Midbrain (tissue), 1 donor: Measurements from ENCODE around the gene PNKP.

Source experiments
- DNase-seq: peaks from one replicate; lab custom pipeline; 2025; lab: John Stamatoyannopoulos, UW

Gene PNKP

DNA sequence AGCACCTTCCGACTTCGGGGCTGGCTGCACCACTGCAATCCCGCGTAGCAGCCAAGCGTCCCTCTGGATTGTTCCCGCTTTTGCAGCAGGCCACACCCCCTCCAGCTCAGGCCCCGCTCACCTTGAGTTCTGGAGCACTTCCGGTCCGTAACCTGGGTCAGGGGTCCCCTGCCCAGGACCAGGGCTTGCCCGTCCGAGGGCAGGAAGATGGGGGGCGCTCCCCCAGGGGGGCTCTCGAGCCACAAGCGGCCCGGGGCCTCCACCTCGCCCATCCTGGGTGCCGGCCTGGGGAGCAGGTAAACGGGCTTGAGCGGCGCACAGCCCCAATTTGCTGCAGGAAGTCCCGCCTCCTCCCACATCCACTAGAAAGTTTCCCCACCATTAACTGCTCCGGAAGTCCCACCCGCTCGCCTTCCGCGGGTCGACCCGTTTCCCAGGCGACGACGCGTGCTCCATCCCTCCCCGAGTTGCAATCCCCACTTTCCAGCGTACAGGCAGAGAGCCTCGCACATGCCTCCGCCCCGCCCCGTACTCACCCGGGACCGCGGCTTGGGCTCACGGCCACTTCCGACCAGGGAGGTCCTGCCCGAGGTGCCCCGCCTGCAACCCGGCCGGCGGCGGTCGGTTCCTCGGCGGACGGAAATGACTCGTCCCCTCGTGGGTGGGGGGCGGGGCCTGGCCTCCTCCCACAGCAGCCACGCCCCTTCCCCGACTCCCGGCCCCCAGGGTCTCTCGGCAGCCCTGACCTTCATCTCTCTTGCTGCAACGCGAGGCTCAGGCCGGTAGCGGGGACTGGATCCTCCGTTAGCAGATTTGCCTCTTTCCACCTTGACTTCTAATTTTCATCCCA lies at the start of gene PNKP:
PNKP (minus strand) TSS at position 644 of the 850 bp plus-strand sequence; CDS start at position 272, 372 bp downstream.
- DNase-seq: peak; percentile 95

DNA sequence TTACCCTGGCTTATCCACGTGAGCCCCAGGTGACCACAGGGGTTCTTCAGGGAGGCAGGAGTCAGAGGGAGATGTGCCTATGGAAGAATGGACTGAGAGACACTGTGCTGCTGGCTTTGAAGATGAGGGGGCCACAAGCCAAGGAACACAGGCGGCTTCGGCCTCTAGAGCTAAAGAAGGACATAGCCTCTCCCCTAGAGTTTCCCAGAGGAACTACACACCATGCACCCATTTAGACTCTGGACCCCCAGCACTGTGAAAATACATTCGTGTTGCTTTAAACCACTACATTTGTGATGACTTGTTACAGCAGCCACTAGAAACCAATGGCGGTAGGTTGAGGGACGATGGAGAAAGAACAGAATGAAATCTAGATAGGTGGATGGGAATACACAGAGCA lies 47.9 kb upstream of the PNKP start:
- DNase-seq: no peak

DNA sequence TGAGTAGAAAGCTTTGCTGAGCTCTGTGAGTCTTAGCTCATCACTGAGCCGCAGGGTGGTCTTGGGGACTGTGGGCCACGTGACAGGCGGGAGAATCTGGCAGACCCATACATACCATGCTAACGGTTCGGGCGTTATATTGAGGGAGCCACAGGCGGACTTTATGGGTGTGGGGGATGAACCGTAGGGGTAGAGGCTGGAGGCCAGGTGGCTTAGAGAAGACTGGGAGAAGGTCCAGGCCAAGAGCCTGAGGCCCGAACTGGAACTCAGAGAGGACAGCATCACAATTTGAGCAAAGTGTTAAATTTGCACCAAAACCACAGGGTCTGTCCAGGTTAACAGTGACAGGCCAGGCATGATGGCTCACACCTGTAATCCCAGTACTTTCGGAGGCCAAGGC lies 46.3 kb upstream of the PNKP start:
- DNase-seq: no peak

DNA sequence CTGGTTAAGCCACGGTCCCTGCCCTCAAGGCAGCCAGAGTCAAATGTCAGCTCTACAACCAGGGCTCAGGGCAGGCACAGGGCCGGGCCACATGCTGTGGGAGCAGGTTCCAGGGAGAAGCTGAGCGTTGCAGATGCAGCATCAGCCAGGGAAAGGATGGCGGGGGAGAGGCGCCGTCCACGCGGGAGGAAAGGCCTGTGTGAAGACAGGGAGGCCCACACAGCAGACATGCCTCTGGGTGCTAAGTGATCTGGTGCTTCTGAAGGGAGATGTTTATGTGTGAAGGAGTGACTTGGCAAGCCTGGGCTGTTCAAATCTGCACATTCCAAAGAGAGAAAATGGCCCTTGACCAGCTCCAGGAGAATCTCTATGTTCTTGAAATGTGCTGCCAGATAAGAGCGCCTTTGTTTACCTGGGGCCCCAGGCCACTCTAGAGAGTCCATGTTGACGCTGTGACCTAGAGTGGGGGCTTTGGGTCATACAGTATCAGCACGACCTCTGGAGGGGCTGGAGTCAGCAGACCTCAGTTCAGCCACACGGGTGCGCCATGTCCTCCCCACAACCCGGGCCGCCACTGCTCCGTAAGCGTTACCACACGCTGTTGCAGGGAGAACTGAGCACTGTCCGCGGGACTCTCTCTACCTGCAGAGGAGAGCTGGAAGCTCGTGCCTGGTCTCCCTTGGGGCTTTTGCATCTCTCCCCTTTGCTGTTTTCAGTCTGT lies 45.7 kb upstream of the PNKP start:
- DNase-seq: no peak

DNA sequence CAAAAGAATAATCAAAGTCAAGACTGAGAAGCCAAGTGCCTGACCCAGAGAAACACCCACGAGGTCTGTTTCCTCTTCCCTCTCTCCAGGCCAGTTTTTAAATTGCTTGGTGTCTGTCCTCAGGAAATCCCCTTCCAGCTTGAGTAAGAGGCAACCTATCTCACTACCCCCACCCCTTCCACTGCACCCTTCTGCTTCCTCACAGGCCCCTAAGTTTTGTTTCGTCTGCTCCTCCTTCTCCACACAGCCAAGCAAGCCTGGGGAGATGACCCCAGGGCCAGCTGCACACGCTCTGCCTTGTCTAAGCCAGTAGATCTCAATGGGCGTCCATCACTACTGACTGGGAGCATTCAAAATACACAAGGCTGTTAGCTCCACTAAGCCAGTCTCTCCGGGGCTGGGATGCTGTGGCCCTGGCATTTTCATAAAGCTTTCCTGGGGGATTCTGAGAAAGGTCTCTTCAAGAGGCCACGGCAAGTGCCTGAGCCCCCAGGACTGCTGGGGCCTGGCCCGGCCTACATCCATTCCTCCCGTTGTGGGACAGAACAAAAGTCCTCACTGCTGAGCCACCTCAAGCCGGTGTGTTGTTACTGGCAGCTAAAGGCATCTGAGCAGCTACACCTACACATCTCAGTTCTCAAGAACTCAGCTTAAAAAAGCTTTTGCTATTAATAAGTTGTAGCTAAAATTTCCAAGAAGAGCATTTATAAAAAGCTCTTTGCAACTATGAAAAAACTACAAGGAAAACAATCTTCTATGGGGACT lies 44.2 kb upstream of the PNKP start:
- DNase-seq: peak; percentile 16

DNA sequence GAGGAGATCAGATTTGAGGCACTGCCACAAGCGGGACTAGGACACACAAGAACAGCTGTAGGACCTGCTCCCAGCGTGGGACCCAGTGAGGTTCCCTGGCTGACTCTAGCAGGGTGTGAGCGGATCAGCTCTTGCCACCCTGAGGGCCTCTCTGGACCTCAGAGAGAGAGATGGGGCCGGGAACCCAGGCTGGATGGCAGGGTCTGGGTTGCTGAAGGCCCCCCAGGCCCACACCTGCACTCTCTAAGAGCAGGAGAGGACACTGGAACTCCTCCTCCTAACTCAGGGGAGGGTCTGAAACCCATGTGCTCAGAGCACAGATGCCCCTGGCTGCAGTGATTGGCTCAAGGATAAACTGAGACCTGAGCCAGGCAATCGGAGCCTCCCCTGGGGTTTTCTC lies 42.8 kb upstream of the PNKP start:
- DNase-seq: no peak

DNA sequence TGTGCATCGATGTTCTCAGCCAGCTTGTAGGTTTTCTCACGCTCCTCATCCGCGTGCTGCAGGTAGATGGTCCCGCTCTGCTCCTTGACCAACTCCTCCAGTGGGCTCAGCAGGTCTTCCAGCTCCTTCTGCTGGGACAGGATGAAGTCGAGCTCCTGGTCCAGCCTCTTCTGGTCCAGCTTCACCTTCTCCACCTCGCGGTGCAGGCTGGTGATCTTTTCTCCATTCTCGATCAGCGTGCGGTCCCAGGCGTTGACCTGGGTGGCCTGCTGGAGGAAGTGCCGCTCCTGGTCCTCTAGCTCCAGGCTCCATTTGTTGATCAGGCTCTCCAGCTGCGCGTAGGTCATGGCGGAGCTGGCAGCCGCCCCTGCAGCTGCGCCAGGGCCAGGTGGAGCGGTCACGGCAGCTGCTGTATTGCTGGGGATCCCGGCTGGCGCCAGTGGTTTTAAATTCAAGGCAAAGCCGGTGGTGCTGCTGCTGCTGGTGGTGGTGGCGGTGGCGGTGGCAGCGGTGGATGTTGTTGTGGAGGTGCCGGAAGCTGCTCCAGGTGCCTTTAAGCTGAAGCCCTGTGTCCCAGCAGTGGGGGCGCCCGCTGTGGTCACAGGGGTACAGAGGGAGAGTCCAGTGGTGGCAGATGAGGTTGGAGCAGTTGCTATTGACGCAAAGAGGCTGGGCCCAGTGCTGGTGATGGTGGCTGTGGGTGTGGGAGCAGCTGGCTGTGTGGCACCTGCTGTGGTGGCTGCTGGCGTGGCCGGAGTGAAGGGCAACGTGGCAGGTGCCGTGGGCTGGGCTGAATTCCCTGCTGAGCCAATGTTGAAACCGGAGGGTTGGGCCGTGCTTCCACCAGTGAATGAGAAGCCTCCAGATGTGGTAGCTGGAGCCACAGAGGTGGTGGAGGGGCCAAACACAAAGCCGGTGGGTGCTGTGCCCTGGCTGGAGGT lies 41.4 kb upstream of the PNKP start:
- DNase-seq: no peak

DNA sequence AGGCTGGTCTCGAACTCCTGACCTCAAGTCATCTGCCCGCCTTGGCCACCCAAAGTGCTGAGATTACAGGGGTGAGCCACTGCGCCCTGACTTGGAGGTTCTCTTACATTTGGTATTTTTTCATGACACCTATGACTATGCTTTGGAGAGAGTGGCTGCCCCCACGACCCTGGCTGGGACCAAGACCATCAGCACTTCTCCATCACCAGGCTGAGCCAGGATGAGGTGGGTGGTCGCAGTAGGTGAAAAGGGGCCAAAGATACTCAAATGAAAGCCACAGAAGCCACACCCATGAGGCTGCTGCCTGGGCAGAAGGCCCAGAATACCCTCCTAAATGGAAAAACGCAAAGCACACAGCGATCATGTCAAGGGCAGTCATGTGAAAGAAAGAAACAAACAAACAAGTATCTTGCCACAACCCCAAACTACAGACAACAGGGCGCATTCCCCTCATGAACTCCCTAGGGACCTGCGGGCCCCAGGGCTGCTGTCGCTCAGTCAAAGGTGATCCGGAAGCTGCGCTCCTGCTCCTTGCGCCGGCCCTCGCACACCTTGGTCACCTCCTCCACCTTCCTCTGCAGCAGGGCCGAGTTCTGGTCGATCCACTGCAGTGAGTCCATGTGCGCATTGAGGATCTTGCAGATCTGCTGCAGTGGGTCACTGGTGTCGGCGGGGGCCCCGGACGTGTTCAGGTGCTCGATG lies 40.5 kb upstream of the PNKP start:
- DNase-seq: no peak

DNA sequence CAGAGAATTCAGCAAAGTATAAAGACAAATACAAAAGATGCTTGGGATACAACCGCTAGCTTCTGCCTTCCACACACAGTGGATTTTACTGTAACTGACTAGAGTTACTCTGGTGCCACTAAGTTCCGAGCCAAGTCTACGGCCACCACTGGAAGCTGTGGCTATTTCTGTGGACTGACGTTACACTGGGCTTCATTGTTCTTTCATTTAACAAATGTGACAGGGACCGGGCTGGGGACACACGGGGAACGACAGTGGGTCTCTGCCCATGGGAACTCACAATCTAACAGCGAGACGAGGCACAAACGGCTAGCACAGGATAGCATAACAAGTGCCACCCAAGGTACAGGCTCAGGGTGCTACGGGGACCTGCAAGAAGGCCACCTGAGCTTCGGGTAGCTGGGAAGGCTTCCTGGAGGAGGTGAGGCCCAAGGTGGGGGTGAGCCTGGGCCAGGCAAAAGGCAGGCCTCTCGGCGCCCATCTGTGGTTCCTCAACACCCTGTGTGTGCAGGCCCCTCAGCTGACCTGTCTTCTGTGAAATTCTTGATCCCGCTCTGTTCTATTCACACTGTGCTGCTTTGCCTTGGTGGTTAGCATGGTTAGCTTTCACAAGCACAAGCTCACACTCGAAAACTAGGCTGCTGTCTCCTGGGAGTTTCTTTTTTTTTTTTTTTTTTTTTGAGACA lies 39.6 kb upstream of the PNKP start:
- DNase-seq: peak; percentile 38

DNA sequence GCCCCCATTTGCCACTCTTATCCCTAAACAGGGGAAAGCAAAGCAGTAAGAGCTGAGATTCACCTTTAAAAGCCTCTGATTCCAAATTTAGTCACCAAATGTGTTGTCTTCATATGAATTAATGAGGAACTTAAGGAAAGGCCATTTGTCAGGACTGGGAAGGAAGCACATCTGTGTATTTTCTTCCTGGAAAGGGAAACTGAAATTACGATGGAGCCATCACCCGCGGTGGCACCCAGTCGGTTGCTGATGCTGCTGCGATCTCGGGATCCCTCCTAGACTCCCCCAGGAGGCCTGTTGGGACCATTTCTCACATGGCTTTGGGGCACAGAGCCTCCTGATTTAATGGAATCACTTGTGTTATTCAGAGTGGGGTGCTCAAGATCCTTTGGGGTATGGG lies 36.8 kb upstream of the PNKP start:
- DNase-seq: no peak

DNA sequence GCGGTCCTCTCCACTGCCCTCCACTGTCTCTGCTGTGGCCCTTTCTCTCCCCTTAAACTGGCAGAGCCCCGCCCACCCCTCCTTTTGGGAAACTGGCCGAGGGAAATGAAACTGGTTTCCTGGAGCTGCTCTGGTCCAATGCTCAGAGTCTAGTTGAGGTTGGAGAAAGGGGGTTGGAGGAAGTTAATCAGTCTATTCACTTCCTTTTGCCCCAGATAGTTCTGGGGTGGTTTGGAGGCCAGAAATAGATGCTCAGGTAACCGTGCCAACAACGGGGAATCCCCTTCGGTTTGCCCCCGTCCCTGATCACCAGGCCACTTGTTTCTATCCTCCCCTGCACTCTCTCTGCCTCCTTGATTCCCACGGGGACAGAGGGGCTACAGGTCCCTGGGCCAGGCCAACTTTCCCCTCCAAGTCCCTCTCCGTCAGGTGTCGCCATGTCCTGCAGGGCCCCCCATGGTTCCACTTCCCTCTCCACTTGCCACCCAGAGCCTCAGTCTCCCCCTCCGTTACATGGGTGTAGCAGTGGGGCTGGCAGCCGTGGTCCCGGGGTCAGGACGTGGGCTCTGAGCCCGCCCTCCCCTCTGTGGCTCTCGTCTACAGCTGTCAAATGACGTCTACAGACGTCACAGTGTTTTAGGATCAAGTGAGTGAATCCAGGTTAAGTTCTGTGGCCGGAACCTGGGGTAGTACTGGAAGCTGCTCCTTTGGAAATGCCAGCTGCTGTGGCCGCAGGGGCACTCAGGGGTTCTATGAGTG lies 29.7 kb upstream of the PNKP start, which contains the start of gene IL4I1:
IL4I1 (minus strand) TSS at position 25 of the 759 bp plus-strand sequence. CDS start 727 bp downstream, outside the sequence.
- DNase-seq: peak; percentile 8

DNA sequence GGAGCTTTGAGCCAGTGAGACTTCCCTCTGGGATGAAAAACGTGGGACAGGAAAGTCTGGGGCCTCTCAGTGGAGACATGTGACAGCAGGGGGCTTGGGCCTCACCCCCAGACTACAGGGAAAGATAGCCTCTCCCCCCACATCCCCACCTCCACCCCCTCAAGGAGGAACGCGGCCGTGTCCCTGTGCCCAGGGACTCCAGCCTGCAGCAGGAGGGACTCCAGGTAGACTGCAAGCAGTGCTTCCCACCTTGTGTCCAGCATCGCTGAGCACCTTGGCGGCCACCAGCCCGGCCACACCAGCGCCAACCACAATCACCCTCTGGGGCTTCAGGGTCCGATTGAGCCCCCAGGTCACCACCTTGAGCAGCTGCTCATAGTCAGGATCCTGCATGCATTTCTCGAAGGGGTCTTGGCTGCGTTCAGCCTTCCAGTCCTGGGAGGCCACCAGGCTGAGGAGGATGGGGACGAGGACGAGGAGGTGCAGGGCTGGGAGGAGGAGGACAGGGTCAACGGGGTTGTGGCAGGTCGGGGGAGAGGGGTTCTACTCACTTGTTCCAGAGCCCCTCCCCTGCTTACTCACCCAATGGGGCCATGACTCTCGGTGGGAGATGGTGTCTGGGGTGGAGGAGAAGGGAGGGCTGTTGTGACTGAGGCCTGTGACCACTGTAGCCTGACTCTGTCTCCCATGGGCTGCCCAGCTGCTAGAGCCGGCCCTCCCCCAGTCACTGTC lies 28.4 kb upstream of the PNKP start:
- no peak for DNase-seq

DNA sequence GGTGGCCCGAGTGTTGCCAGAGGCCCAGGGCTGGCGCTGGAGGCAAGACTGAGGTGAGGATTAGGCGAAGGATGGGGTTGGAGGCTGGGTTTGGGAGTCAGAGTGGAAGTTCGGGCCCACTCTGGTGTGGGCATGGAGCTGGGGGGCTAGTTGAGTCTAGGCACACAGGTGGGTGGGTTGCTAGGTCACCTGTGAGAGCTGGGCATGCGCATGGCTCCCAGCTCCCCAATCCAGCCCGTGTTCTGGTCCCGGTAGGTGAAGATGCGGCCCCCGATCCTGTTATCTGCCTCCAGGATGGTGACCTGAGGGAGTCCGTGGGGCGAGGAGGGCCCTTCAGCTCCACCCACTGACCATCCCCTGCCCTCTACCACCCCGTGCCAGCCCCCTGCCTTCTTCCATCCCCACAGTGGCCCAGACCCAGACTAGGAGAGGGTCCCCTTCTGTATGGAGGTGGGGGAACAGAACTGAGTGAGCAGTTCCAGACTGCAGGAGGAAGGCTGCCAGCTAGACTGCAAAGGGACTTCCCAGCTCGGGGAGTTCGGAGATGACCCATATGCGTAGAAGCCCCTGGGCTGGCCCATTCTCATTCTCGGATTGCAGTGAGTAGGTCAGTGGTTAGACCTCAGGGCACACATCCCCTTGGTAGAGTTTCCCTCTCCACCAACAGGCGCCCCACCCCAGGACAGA lies 27.6 kb upstream of the PNKP start:
- DNase-seq: no peak

DNA sequence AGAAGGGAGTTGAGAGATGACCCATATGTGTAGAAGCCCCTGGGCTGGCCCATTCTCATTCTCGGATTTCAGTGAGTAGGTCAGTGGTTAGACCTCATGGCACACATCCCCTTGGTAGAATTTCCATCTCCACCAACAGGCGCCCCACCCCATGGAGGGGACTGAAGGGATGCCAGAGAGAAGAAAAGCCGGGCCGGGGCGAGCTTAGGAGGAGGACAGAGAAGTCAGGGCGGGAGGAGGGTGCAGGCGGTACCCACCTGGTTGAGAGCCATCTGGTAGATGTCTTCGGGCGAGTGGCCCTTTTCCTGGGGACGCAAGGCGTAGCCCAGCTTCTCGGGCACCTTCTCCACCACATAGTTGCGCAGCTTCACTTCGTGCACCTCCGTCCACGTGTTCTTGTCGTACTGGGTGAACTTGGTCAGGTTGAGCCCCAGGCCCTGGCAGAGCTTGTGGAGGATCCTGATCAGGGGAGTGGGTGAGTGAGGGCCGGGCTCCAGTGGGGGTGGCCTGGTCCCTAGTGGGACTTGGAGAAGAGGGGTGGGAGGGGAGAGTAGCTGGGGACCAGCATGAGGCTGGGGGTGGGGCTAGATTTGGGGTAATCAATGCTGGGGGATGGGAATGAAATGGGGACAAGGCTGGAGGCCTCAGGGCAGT lies 26.8 kb upstream of the PNKP start:
- DNase-seq: no peak

DNA sequence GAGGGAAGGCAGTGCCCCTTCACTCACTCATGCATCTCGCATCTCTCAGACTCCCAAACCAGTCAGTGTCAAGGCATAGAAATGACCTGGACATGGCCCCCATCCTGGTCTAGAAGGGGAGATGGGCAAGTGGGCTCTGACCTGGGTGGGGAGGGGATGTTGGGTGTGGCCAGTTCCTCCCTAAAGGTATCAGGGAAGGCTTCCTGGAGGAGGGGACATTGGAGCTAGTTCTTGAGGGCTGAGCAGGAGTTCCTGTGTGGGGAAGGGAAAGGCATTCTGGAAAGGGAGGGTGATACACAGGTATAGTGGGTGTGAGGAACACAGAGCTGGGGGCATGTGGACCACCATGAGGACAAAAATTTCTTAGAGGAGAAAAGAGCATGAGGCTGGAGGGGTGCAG lies 25.3 kb upstream of the PNKP start:
- DNase-seq: no peak

DNA sequence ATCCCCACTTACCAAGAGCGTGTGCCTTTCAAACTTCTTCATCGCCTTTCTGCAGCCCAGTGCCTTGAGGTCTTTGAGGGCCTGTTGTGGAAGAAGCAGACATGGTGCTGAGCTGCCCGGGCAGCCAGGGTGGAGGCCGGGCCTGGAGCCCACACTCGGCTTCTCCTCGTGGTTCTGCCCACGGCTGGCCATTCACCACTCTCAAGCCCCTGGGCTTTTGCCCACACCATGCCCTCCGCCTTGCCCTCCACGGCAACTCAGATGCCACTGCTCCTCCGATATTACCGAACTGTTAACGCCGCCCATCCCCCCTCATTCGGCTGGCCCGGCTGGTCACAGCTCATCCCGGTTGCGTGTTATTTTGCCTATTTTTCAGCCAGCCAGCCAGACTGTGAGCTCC lies 24.0 kb upstream of the PNKP start:
- DNase-seq: no peak
